Peyer's patch (tissue), 4 donors: Measurements from ENCODE around the gene SLCO4A1.

Experiments
- POLR2A ChIP-seq, 2 donors: fragments of 450-650 bp; IDR thresholded peaks; one replicate each; pipeline ENCODE4 v1.5.1; 2017; ENCODE audit warnings: antibody characterized with exemption in 2 of 2, mild to moderate bottlenecking in 2 of 2, moderate library complexity in 2 of 2
- TF ChIP-seq, protein P1 (sequence below), 6 experiments: fragments of 450-650 bp in 4 of 6; fragments of 200-600 bp in 2 of 6; sonication (generic) in 1 of 6; IDR thresholded peaks; one replicate each; pipeline ENCODE4 v1.5.1; 2017 to 2019; ENCODE audit warnings: antibody characterized with exemption in 6 of 6, mild to moderate bottlenecking in 3 of 6, moderate library complexity in 1 of 6

DNA sequence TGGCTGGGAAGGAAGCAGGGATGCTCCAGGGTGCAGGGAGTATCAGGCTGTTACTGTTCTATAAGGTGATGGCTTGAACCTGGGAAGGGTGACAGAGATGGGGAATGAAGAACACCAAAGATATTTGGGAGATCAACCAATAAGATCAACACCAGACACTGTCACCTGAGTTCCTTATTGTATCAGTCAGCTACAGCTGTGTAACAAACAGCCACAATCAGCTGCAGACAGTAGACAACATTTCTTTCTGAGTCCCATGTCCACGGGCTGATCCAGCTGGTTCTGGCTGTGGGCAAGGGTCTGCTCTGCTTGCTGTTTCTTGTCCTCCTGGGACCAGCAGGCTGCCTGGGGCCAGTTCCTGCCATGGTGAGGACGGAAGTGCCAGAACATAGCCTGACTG is 31.3 kb upstream of the SLCO4A1 start:
- TF ChIP-seq, protein P1, sequence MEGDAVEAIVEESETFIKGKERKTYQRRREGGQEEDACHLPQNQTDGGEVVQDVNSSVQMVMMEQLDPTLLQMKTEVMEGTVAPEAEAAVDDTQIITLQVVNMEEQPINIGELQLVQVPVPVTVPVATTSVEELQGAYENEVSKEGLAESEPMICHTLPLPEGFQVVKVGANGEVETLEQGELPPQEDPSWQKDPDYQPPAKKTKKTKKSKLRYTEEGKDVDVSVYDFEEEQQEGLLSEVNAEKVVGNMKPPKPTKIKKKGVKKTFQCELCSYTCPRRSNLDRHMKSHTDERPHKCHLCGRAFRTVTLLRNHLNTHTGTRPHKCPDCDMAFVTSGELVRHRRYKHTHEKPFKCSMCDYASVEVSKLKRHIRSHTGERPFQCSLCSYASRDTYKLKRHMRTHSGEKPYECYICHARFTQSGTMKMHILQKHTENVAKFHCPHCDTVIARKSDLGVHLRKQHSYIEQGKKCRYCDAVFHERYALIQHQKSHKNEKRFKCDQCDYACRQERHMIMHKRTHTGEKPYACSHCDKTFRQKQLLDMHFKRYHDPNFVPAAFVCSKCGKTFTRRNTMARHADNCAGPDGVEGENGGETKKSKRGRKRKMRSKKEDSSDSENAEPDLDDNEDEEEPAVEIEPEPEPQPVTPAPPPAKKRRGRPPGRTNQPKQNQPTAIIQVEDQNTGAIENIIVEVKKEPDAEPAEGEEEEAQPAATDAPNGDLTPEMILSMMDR (IDR thresholded peaks at IDR 0.05) = no peak
- no peak for TF ChIP-seq POLR2A (IDR thresholded peaks at IDR 0.05)
